AG04449 (cell line): ENCODE results near the gene MTHFR.

Source experiments
- CTCF ChIA-PET: fragments of 350-600 bp; formaldehyde crosslinking; extraction: SDS; loops from one replicate; lab custom pipeline; 2021; ENCODE audit warnings: antibody characterized with exemption; lab: Yijun Ruan, JAX
- POLR2A ChIA-PET: fragments of 400-600, 350-600 bp; formaldehyde crosslinking; extraction: SDS; loops from one replicate; lab custom pipeline; 2020; ENCODE audit warnings: antibody characterized with exemption, inconsistent platforms; lab: Yijun Ruan, JAX
- DNase-seq: peaks from one replicate; pipeline ENCODE4 v3.0.0-alpha.2; 2010; ENCODE audit warnings: low read depth, low spot score
- H3K4me3 ChIP-seq: 2 replicates; pipeline ENCODE4 v1.5.1; 2011; ENCODE audit warnings: low read depth, mild to moderate bottlenecking, control low read depth, low read length
- TF ChIP-seq, protein P1 (sequence below): IDR thresholded peaks from one replicate; pipeline ENCODE4 v1.5.1; 2011; ENCODE audit warnings: mild to moderate bottlenecking, moderate library complexity, low read length, control low read depth, inconsistent platforms; ENCODE audit not compliant: insufficient read depth; ENCODE audit errors: missing control alignments

The MTHFR gene

DNA sequence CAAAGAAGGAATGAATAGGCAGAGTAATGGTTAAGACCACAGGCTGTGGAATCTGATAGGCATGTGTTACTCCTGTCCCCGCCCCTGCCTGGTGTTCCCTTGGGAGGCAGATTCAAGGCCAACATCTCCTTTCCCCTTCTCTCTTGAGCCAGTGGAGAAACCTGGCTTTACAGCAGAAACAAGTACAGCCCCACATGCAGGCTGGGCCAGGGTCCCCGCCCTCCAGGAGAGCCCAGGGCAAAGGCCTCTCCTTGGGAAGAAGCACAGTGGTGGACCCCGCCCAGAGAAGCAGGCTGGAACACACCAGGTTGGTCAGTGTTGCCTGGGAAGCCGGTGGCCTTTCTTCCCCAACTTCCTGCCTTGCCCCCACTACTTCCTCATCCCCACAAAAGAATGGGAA lies 36.9 kb downstream of the MTHFR start:
- ChIA-PET POLR2A (no interaction called here), CTCF (interaction anchor here (1.4 kb wide), 1 partner anchor 49 kb away, joined by 4 read pairs; no protein-coding TSS in a partner anchor)
- no peak overlapping the region for H3K4me3 ChIP-seq
- no peak for DNase-seq
- TF ChIP-seq, protein P1, sequence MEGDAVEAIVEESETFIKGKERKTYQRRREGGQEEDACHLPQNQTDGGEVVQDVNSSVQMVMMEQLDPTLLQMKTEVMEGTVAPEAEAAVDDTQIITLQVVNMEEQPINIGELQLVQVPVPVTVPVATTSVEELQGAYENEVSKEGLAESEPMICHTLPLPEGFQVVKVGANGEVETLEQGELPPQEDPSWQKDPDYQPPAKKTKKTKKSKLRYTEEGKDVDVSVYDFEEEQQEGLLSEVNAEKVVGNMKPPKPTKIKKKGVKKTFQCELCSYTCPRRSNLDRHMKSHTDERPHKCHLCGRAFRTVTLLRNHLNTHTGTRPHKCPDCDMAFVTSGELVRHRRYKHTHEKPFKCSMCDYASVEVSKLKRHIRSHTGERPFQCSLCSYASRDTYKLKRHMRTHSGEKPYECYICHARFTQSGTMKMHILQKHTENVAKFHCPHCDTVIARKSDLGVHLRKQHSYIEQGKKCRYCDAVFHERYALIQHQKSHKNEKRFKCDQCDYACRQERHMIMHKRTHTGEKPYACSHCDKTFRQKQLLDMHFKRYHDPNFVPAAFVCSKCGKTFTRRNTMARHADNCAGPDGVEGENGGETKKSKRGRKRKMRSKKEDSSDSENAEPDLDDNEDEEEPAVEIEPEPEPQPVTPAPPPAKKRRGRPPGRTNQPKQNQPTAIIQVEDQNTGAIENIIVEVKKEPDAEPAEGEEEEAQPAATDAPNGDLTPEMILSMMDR = no peak

DNA sequence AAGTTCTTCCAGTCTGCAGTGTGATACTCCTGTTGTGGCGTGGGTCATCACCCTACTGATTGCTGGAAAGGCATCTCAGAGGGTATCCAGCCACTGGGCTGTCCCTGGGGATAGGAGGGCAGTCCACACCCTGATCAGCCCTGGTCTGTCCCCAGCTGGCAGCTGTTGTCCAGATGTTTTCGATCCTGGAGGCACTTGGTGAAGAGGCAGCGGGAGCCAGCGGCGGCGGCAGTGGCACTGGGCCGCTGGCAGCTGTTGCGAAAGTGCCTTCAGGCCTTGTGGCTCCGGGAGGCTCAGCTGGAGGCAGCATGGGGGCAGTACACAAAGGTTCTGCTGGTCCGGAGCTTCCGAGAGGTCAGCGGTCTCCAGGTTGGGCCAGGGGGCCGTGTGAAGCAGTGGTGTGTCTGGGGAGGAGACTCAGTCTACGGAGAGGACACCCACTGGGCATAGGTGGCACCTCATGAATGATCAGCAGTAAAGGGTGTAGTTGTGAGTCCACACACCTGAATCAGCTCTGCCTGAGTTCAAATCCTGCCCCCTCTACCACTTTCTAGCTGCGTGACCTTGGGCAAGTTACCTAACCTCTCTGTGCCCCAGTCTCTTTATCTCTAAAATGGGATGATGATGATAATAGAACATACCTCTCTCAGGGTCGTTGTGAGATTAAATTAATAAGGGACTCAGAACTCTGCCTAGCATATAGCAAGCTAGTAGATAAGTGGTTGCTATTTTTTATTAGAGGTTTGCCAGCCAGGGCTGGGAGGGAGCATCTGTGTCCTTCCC lies 37.7 kb downstream of the MTHFR start:
- H3K4me3 ChIP-seq = no peak overlapping the region
- CTCF ChIA-PET = interaction anchor here (1.3 to 1.4 kb wide), 2 partner anchors 17 to 48 kb away, joined by 4 to 5 read pairs; no protein-coding TSS in a partner anchor
- POLR2A ChIA-PET = no interaction called here
- no peak for DNase-seq
- TF ChIP-seq, protein P1 = no peak

DNA sequence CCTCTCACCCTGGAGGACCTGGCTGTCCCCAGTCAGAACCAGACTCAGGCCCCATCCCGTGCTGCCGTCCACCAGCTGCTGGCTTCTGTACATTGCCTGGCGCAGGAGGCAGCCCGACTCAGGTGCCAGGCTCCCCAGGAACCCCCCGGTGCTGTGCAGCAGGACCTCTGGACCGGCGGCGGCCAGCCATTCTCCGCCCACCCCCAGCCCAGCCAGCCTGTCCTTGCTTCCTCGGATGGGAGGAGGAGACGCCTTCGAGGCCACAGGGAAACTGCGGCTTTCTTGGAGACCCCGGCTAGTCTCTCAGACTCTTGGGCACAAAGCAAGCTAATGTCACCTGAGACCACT lies 39.4 kb downstream of the MTHFR start:
- ChIA-PET POLR2A (no interaction called here), CTCF (no interaction called here)
- TF ChIP-seq, protein P1 = no peak
- no peak for DNase-seq
- no peak overlapping the region for H3K4me3 ChIP-seq

DNA sequence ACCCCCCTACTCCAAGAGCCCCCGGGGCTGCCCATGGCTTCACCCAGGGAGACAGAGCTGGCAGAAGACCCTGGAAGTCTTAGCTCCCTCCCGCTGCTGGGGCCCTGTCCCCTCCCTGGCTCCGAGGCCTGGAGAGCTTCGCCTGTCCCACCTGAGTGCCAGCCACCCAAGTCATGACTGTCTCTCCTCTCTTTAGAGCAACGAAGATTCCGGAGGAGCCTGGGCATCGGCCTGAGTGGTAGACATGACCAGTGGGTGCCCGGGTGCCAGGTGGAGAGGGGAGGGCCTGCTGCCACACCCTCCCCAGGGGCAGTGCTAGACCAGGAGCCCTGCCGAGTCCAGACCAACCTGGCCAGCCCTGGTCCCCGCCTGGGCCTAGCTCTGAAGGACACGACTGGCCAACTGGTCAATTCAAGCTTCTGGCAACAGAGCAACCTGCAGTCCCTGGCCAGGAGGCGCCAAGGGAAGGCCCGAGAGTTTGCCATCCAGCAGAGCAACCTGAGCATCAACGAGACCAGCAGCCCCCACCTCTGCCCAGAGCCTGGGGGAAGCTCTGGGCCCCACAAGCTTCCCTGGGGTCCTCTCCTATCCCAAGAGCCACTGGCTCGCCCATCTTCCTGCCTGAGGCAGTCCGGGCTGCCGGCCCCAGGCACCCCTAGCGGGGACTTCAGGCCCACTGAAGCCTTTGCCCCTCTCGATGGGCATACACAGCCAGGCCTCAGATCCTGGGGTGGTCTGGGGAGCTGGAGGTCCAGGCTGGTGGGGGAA lies 39.9 kb downstream of the MTHFR start:
- no peak for DNase-seq
- TF ChIP-seq, protein P1 = no peak
- H3K4me3 ChIP-seq = no peak overlapping the region
- ChIA-PET POLR2A (no interaction called here), CTCF (interaction anchor here (1.6 kb wide), 1 partner anchor 47 kb away, joined by 4 read pairs; no protein-coding TSS in a partner anchor)

DNA sequence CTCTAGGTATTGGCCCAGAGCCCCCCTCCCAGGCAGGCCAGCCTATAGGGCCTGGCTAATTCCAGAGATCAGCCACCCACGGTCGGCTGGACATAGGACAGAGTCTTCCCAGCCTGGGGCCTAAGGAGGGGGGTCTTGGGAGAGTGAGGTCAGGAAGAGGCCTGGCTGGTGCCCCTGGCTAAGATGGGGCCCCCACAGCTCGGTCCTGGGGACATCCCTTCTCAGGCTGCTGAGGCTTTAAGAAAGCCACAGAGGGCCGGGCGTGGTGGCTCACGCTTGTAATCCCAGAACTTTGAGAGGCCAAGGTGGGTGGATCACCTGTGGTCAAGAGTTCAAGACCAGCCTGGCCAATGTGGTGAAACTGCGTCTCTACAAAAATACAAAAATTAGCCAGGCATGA lies 41.2 kb downstream of the MTHFR start:
- no peak for DNase-seq
- POLR2A ChIA-PET = no interaction called here
- CTCF ChIA-PET = interaction anchor here (1.6 kb wide), 1 partner anchor 45 kb away, joined by 4 read pairs; no protein-coding TSS in a partner anchor
- TF ChIP-seq, protein P1 = no peak
- H3K4me3 ChIP-seq = no peak overlapping the region

DNA sequence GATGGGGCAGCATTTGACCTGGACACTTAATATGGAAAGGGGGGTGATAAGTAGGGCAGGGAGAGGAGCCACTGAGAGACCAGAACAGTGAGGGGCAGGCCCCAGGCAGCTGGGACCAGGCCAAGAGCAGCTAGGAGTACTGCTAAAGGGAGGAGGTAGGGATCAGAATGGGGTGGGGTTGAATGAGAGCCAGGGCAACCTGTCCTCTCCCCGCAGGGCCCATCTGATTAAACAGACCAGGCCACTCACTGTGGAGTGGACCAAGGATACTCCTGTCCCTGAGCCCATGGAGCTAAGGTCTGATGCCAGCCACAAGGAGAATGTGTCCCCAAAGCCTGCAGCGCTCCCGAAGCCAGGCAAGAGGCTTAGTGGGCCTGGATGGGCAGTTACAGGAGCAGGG lies 41.6 kb downstream of the MTHFR start:
- CTCF ChIA-PET = interaction anchor here (1.6 kb wide), 1 partner anchor 45 kb away, joined by 4 read pairs; no protein-coding TSS in a partner anchor
- TF ChIP-seq, protein P1 = no peak
- DNase-seq = no peak
- POLR2A ChIA-PET = no interaction called here
- H3K4me3 ChIP-seq = no peak overlapping the region
